GM19025 (cell line): ENCODE data around the gene RALGAPB.
A peak's percentile ranks its signal among the peaks of the same experiment; 100 is the strongest.
"Not testable (repeated sequence)": the region's sequence is repeated elsewhere in the genome, so short reads cannot be mapped to it uniquely, and the experiment has no call there.

Source experiments
- ATAC-seq: cut with Tn5 transposase; IDR thresholded peaks from one replicate; pipeline ENCODE4 v1.9.1; 2021; ENCODE audit warnings: mild to moderate bottlenecking, low read depth, moderate library complexity; ENCODE audit not compliant: unreplicated experiment

The RALGAPB gene

DNA sequence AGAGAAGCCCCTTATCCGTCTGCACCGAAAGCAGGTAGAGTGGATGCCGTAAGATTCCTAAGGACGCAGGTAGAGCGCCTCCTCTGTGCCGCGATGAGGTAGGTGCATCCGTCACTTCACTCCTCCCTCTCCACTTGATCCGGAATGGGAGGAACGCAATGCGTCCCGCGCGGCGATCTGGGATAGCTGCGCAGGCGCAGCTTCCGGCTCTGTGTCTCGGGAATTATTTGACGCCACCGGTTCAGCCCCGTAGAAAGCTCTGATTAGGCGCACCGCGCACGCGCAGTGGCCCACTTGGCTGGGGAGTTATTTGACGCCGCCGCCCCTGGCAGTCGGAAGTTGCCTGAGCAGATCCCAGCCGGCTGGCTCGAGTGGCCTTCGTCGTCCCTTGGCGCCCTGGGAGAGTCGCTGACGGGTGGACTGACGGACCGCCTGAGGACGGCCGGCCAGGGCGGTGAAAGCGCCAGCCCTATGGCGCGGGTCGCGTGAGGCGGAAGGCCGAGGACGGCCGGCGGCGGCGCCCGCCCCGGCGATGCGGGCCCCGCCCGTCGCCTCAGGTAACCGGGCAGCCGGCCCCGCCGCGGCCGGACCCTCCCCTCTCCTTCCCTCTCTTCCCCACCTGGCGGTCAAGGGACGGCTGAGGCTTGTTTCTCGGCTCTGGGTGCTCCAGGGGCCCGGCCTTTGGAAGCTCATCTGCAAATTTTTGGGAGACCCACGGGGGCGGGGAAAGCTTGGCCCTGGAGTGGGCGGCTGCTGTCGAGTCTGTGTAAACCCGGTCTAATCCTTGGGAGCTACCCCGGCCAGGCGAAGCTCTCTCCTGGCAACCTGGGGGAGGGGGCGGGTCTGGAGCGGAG lies at the start of gene RALGAPB:
TSS of gene RALGAPB (plus strand) at position 331 of the 854 bp plus-strand sequence. CDS start 15,590 bp downstream, outside the sequence.
- peak; percentile 89 for ATAC-seq

DNA sequence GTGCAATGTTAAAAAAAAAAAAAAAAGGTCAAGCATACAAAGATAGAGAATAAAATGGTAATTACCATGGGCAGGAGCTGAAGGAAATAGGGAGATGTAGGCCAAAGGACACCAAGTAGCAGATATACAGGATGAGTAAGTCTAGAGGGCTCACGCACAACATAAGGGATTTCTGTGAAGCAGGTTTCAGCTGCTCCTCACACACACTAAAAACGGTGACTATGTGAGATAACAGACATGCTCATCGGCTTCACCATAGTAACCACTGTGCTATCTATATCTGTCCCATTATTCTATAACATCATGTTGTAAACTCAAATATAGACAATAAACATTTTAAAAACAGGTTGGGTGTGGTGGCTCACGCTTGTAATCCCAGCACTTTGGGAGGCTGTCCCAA lies 49.1 kb upstream of the RALGAPB start:
- ATAC-seq = no peak

DNA sequence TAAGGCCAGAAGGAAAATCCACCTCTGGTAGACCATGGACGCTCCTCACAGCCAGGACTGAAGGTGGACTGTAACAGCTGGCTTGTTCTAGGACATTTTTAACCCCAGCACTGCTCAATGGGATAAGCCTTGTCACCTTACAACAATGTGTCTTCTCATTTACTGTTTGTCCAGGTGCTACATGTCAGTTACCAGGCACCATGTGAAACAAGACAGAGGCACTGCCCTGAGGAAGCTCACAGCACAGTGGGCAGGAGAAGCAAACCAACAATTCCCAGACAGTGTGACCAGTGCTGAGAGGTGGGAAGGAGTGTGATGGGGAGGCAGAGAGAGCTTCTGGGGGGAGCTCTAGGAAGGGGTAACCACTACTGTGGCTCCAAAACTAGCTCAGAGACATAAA lies 48.2 kb upstream of the RALGAPB start:
- no peak for ATAC-seq

DNA sequence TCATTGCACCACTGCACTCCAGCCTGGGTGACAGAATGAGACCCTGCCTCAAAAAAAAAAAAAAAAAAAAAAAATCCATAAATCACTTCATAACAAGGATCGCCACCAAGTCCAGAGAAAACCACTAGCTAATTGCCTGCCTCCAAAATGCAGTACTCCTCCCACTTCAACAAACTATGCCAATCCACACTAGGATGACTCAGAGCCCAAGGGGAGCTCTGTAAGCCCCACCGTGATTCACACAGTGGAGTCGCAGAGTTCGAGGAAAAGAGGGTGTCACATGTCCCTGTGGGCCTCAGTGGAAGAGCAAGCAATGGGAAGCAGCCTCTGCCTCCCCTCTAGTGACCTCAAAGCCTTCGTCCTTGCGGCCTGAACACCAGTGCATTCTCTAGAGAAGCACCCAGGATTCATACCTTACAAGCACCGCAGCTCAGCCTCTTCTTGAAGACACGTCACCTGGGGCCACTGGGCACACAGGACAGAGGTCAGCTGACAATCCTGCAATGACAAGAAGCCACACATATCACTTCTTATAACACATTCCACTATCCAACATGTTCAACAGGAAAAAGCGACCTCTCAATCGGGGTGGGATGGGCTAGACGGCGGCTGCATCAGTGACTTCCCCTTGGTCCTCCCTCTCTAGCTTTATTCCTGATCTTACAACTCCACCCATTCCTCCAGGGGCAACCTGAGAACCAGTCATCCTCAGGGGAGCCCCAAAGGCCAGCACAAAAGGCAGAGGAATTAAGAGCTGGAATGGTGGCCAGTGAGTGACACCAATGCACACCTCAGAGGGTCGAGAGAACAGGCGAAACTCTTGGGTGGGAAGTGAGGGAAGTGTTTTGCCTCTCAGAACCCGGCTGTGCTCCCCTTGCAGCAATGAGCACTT lies 46.4 kb upstream of the RALGAPB start:
- no peak for ATAC-seq

DNA sequence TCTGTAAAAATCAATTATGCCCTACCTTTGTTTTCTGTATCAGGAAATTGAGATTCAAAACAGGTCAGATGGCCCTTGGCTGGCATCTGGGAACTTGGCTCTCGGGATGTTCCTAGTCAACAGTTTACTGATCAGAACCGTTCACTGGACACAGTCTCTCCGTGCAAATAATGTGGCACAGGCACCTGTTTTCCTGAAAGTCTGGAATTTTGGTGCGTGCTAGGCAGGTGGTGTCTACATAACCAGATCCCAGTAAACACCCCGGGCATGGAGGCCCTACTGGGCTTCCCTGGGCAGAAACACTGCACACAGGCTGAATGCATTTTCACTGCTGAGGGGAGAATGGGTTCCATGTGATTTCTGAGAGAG lies 45.0 kb upstream of the RALGAPB start:
- ATAC-seq = no peak

DNA sequence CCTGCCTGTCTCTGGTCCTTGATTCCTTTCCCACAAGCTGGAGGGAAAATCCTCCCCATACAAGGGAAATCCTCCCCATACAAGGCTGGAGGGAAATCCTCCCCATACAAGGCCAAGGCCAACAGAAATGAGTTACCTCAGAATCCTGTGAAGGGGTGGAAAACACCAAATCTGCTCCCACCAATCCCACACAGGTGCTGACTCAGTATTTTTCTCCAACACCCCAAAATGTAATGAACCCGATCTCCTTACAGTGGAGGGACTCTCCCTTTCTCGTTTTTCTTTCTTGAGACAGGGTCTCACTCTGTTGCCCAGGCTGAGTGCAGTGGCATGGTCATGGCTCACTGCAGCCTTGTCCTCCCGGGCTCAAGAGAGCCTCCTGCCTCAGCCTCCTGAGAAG lies 43.8 kb upstream of the RALGAPB start:
- ATAC-seq = no peak

DNA sequence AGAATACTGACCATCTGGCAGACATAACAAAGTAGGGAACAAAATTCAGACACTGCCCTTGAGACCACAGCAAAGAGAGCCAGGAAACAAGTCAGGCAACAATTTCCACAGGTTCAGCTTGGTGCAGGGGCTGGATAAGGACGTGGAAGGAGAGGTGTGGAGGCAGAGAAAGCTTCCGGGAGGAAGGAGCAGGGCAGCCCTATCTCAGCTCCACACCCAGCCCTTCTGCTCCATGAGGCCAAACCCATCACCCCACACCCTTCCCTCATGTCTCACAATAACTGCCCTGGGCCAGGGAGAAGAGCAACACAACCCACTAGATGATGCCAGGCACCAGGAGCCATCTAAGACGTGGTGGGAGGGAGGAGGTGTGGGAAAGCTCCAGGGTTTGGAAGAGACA lies 43.3 kb upstream of the RALGAPB start:
- ATAC-seq = no peak

DNA sequence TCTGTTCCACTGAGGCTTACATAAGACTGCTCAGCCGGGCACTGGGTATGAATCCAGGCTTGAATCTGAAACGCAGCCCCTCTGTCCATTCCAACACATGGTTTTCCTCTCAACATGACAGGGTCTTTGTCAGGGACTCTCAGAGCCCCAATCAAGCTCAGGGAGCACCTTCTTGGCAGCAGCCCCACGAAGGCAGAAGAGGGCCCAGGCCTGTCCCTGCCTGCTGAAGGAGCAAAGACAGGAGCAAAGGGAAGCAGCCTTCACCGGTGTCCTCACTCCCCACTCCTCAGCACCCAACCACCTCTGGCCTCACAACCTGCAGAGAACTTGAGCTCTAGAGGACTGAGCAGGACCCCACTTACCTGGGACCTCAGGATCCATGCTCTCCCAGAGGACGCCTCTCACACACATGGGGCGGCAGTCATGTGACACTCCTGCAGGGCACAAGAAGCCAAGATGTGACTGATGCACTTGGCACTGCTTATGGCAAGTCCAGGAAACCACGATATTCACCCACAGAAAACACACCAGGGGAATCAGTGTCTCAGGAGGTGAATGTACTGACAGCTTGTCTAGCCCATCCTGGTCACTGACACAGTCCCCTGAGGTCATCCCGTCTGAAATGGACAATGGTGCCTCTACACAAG lies 41.8 kb upstream of the RALGAPB start:
- no peak for ATAC-seq

GRCh38 chr20:38432292-38432691 lies 40.4 kb upstream of the RALGAPB start:
- ATAC-seq = no peak

GRCh38 chr20:38432870-38433269 lies 39.8 kb upstream of the RALGAPB start:
- ATAC-seq = not testable (repeated sequence)

DNA sequence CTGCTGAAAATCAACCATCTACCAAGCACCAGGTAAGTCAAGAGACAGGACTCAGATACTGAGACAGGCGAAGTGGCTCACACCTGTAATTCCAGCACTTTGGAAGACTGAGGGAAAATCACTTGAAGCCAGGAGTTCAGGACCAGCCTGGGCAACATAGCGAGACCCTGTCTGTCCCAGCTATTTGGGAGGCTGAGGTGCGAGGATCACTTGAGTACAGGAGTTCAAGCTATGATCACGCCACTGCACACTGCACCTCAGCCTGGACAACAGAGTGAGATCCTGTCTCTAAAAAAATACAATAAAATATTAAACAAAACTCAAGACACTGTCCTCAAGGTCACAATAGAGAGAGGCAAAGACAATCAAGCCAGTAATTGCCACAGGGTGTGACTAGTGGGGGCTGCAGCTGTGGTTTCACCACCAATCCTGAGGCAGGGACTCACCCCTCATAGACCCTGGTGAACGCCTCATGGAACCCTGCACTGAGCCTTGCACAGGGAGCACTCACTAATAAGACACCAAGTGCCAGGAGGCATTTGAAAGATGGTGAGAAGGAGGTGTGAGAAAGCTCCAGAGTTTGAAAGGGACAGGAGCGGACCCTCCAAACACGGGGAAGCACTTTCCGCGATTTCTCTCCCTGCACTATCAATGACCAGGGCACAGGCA lies 39.2 kb upstream of the RALGAPB start:
- no peak for ATAC-seq

- no peak for ATAC-seq
Measured at GRCh38 chr20:38434301-38434741, 38.3 kb upstream of the RALGAPB start.

DNA sequence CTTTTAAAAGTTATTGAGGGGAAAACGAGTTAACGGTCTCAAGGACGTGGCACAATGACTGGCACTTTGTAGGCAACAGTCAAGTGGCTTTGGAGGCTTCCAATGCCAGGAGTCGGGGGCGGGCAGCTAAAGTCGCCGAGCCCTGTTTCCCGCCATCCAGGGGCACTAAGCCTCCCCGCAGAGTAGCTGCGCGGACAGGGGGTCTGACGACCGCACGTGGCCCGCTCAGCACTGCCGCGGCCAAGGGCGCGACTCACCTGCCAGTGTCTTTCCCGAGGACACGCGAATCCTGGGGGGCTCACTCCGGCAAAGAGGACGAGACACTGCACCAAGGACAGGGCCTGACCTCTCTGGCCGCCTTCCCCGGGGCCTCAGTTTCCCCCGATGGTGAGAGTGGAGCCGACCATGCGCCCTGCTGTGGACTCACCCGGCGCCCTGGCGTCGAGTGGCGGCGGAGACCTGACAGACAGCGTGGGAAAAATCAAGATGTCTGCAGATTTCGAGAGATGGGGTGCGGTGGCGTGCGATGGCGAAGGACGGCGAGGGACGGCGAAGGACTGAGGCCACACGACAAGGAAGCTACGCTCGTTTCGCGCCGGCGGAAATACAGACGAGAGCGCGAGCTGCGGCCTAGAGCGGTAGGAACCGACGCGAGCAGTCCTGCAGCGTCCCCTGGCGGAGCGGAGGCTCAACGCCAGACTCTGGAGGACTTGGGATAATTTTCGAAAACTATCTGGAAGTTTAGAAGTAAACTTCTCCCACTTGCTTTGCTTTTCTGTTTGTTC lies 37.7 kb upstream of the RALGAPB start, which contains the start of gene SNHG17:
TSS of gene SNHG17 (minus strand) at position 559 of the 785 bp plus-strand sequence.
- no peak for ATAC-seq

DNA sequence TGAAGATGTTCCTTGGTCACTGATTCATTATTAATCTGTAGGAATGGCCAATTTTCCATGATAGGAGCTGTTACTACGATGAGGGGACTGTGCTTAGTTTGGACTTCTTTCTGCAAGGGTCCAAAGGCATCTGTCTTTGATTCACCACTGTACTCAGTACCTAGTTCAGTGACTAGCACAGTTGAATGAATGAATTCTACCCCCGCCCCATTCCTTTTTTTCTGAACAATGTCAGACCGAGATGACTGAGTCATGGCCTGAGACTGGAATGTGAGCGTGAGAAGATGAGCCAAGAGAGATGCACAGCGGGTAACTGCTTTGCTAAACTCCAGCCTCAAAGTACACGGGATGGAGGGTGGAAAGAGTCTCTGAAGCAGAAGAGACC lies 37.1 kb upstream of the RALGAPB start:
- no peak for ATAC-seq

DNA sequence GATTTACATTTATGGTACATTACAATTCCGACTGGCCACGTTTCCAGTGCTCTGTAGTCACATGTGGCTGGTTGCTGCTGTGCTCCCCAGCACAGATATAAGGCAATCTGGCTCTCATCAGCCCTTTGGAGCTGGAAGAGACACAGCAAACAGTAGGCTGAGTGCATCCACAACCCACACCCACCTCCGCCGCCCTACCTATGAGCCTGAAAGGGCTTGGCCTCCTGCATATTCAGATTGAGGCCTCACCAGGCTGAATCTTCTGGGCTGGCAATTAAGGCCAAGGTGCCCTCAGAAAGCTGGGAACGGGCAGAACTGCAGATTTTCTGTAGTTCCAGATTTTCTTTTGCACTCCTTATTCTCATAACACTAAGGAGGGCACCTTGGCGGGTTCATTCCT lies 34.8 kb upstream of the RALGAPB start:
- ATAC-seq = no peak

GRCh38 chr20:38441110-38441509 lies 31.5 kb upstream of the RALGAPB start:
- ATAC-seq = not testable (repeated sequence)

- ATAC-seq = no peak
Measured at GRCh38 chr20:38441916-38442315, 30.7 kb upstream of the RALGAPB start.

DNA sequence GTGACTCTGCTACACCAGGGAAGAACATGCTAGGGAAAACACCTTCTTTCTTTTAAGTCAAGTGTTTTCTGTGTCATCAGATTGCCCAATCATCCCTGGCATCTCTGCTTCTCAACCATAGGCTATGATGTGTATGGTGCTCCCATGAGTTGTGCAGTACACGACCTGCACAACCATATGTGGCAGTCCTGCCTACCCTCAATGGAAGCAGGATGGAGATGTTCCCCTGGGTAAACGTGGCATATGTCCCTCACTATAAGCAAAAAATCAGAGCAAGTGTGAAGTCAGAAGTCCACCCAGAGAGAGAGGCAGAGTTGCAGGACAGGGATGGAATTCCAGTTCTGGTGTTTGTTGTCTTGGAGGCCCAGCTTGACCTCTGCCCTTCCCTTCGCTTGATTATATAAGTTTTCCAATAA lies 27.3 kb upstream of the RALGAPB start:
- no peak for ATAC-seq

DNA sequence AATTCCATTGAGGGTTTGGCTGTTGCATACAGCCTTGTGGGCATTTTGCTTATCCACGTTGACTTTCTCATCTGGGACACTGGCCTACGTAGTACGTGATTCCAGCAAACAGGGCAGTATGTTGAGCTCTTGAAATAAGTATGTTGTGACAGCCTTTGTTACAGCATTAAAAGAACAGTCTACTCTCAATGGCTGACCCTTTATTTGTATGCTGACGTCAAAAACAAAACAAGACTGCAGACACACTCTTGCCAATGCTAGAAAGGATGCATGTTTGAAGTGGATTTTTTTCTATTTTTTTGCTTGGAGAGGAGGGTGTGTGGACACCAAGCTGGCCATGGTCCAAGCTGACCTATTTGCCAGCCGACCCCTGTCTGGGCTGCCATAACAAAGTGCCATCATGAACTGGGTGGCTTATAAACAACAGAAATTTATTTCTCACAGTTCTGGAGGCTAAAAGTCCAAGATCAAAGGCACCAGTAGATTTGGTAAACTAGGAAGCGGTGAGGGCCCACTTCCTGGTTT lies 26.7 kb upstream of the RALGAPB start:
- ATAC-seq = no peak
